ENCODE data around the gene GTF3C6.
A peak's percentile ranks its signal among the peaks of the same experiment; 100 is the strongest.
"Not testable (repeated sequence)": the region's sequence is repeated elsewhere in the genome, so short reads cannot be mapped to it uniquely, and the experiment has no call there.

GTF3C6 gene

GRCh38 chr6:110980227-110980626 is 21.7 kb downstream of the GTF3C6 start:
- DNase-seq = no peak

- no peak for DNase-seq
Measured at GRCh38 chr6:110980648-110981047, 22.1 kb downstream of the GTF3C6 start.

- no peak for DNase-seq
Measured at GRCh38 chr6:110981202-110981600, 22.7 kb downstream of the GTF3C6 start.

GRCh38 chr6:110990840-110991576 is 32.5 kb downstream of the GTF3C6 start:
- DNase-seq = no peak

GRCh38 chr6:110996691-110997090 is 38.2 kb downstream of the GTF3C6 start:
- DNase-seq = no peak

GRCh38 chr6:110999634-111000270 is 41.2 kb downstream of the GTF3C6 start:
- no peak for DNase-seq

- DNase-seq = no peak
Measured at GRCh38 chr6:111002350-111002749, 43.8 kb downstream of the GTF3C6 start.

GRCh38 chr6:111011360-111012142 is 53.0 kb downstream of the GTF3C6 start:
- peak; percentile 27 for DNase-seq

- no peak for DNase-seq
Measured at GRCh38 chr6:111012143-111012452, 53.6 kb downstream of the GTF3C6 start.

GRCh38 chr6:111012520-111012919 is 54.0 kb downstream of the GTF3C6 start:
- not testable (repeated sequence) for DNase-seq

GRCh38 chr6:111013144-111013915 is 54.8 kb downstream of the GTF3C6 start:
- no peak for DNase-seq

GRCh38 chr6:111015389-111016124 is 57.1 kb downstream of the GTF3C6 start:
- DNase-seq = no peak

GRCh38 chr6:111017241-111017640 is 58.7 kb downstream of the GTF3C6 start:
- not testable (repeated sequence) for DNase-seq

Measured in RPMI8226 (cell line).